RCC 7860 (cell line): ENCODE results near the gene SH3GL1.
"Not testable (repeated sequence)": the region's sequence is repeated elsewhere in the genome, so short reads cannot be mapped to it uniquely, and the experiment has no call there.

Experiments
- DNase-seq: peaks from one replicate; pipeline ENCODE4 v3.0.0-alpha.2; 2015; ENCODE audit warnings: low spot score
- FAIRE-seq: peaks from 2 replicates; lab custom pipeline; 2012; peaks lifted over from hg19 to GRCh38; lab: Jason Lieb, UNC

SH3GL1 gene

DNA sequence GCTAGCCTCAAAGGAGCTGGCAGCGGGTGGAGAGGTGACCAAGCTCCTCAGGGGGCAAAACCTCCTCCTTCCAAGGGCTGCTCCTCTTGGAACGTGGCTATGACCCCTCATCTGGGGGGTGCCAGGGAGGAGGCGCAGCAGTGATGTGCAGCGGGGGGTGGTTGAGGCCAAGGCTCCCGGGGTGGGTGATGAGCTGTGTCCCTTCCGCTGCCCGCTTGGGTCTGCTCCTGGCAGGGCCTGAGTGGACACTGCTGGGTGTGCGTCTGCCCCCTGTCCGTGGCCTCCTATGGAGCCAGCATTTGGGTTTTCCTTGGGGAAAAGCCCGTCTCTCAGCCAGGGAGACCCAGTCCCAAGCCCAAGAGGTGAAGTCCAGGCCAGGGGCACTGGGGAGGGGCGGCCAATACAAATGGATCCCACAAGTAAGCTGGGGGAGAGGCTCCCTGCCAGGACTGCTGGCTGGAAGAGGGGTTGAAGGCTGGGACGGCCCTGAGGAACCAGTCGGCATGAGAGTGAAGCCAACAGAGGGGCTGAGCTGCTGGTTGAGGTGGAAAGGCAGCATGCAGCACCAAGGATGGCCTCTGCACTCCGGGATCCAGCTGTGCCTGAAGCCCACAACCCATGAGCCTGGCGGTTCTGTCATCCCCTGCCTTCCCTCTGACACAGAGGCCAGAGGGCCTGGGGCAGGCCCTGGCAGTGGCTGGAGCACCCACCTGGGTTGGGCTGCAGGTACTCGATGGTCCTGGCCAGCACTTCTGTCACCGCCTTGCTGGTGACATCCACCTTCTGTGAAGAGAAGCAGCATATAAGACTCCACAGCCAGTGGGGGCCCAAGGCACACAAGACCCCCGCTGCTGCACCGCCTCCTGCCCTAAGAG lies 34.3 kb downstream of the SH3GL1 start:
- no peak for FAIRE-seq
- no peak for DNase-seq

DNA sequence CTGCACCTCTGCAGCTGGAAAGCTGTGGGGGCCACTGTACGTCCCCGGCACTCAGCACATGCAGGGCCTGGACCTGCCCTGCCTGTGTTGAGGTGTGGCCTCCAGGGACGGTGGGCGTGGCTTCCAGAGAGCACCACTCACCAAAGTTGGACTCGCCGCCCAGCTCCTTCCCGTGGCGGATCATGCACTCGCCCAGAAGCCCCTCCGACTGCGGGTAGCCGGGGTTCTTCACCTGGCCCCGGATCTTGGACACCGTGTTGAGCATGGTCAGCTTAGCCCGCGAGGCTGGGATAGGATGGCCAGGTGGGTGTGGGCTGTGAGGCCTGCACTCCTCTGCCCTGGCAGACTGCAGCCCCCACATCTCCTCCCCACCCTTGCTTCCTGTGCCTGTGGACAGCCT lies 35.0 kb downstream of the SH3GL1 start:
- no peak for FAIRE-seq
- DNase-seq, result no peak

DNA sequence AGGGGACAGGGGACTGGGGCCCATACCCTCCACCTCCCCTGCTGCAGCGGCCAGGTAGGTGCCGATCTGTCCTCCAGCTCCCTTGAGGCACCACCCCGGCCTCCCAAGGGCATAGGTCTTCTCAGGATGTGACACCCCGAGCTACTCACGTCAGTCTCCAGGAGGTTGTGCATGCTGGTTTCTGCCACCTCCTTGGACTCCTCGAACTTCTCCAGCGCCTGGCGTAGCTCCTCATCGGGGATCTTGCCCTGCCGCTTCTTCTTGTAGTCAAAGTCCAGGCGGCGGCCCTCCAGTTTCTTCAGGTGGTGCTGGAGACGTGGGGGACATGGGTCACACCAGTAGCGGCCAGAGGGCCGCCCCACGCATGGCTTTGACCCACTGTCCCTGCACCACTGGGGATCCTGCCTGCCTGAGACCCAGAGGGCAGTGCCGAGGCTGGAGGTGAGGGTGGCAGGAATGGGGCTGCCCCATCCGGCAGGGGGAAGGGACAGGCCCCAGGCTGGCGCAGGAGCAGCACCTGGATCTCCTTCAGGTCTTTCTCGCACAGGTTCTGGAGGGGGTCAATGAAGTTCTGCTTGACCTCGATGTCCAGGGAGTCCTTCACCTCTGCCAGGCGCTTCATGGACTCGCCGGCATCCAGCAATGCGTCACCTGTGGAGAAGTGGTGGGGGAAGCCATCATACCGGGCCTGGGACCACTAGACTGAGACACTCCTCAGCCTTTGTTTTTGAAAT lies 36.6 kb downstream of the SH3GL1 start:
- DNase-seq (no peak), FAIRE-seq (no peak)

DNA sequence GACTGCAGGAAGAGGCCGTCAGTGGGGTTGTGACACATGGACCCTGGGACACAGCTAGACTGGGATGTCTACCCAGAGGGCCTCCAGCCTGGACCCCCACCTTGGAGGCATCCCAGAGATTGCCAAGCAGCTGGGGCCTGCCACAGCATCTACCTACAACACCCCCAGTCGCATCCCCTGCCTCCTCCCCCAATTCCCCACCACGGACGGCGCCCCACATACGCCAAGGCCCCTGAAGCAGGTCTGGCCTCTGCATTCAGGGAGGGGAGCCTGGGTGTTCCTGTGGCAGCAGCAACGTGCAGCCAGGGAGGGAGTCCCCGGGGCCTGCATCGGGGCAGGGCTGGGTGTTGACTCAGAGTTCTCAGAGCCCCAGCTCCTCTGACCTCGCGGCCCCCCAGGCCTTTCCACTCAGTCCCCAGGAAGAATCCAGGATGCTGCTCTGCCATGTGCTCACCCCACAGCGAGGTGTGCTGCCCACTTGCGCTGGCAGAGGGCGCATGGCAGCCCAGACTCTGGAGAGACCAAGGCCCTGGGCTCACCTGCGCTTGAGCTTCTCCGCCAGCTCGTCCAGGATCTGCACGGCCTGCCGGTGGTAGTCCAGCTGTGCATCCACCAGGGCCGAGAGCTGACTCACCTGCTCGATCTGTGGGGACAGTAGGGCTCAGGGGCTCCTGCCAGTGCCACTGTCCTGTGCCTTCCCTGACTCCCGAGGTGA lies 37.4 kb downstream of the SH3GL1 start:
- FAIRE-seq, result no peak

DNA sequence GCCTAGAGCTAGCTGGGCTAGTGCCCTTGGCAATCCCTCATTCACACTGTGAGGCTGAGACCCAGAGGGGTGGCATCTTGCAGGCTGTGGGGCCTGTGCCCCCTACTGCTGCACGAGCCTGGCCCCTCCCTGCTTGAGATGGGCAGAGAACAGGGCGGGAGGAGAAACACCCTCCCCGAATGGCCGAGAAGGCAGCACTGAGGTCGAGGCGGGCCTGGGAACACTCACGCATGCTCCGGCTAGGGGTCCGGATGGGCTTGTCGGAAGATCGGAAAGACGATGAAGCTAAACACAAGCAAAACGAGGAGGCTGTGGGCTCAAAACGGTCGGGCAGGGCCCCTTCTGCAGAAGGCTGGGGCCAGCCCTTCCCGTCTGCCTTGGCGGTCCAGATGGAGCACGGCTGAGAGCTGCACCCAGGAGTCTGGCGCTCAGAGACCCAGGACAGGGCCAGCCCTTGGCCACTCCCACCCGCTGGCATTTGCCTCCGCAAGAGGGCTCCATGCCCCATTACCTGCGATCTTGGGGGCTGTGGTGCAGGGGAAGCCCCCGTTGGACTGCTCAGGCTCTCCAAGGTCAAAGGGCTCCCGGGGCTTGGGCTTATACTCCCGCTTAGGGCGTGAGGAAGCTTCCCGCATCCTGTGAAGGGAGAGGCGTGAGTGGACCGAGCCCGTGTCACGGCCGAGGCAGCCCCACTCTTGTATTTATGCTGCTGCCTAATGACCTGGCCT lies 38.1 kb downstream of the SH3GL1 start:
- no peak for FAIRE-seq
- no peak for DNase-seq

More for the DNA sequence above, 37.4 kb downstream of the SH3GL1 start:
- peak; percentile 8 for DNase-seq

DNA sequence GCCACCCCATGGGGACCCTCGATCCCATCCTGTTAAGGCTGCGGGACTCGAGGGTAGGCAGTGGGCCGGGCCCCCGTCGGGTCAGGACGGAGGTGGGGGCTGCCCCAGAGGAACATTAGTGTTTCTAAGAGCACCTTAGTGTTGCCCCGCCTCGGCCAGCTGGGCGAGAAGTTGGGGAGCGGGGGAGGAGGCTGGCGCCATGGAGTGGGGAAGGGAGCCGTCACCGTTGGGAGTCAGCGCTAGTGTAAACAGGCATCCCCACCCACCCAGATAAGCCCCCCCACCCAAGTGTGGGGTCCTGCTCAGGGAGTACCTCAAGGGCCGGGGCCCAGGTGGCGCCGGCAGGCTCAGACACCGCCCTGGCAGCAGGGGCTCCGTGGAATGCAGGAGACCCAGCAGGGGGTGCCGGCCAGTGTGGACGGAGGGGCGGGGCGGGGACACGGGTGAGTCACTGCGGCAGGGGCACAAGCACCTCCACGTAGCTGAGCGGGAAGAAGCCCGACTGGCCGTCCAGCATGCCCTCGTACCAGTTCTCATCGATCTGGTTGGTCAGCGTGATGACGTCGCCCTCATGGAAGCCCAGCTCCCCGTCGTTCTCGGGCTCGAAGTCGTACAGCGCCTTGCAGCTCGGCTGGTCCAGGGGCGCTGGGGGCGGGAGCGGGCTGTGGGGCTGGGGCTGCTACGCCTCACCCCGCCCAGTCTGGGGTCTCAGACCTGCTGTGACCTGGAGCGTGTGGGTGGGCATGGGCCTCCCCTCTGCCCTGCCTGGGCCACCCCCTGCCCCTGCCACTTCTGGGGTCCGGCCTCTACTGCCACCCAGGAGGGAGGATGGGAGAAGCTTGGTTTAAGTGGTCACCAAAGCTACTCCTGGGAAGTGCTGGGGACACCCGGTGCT lies 38.9 kb downstream of the SH3GL1 start:
- no peak for DNase-seq
- no peak for FAIRE-seq

DNA sequence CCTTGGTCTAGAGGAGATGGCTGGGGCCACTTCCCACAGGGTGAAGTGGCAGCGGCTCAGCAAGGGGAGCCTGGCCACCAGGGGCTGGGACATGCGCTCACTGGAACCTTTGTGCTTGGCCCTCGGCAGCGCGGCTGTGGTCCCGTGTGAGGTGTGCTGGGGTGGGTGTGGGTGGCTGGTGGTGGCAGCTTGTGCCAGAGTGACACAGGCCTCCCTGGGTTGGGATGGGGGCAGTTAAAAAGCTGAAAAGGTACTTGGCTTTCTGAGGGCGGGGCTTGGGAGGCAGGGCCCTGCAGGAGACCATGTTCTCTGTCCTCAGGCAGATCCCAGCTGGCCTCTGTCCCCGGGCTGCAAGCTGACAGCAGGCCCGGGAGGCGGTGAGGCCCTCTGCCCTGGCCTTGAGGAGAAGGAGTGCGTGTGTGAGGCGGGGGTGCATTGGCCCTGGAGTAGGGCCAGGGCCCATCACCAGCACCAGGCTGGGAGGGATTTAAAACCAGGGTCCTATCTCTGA lies 39.7 kb downstream of the SH3GL1 start:
- FAIRE-seq (no peak), DNase-seq (no peak)

DNA sequence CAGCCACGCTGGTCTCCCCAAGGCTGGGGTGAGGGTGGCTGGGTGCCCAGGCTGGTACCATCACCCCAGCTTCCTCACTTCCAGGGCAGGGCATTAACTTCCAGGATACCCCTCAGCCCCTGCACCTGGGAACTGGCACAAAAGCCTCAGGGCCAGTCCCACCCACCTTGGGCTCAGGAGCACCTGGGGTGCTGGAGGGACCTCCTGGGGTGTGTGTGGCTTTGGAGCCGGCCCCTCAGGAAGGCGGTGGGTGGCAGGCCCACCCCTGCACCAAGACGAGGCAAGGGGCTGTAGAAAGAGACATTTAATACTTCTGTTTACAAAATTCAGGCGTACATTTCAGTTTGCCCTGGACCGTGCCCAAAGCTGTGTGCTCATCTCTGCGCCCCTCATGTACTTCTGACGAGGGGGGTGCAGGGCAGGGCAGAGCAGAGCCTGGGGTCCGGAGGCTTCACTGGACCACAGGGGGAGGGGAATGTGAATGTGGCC lies 40.2 kb downstream of the SH3GL1 start:
- DNase-seq (no peak), FAIRE-seq (no peak)

DNA sequence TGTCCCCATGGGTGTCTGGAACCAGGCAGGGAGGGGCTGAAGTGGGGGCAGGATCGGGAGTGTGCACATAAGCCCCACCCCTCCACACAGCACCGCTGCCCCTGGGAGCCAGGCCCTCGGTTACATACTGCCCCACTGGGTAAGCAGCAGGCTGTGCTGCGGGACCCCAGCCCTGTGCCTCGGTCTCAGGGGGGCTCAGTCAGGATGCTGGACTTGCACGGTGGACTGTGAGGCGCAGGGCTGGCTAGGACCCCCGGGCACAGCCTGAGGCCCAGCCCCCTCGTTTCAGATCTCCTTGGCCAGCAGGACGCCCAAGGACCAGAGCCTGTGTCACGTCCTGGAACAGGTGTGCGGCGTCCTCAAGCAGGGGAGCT lies 40.7 kb downstream of the SH3GL1 start:
- no peak for FAIRE-seq
- no peak for DNase-seq

DNA sequence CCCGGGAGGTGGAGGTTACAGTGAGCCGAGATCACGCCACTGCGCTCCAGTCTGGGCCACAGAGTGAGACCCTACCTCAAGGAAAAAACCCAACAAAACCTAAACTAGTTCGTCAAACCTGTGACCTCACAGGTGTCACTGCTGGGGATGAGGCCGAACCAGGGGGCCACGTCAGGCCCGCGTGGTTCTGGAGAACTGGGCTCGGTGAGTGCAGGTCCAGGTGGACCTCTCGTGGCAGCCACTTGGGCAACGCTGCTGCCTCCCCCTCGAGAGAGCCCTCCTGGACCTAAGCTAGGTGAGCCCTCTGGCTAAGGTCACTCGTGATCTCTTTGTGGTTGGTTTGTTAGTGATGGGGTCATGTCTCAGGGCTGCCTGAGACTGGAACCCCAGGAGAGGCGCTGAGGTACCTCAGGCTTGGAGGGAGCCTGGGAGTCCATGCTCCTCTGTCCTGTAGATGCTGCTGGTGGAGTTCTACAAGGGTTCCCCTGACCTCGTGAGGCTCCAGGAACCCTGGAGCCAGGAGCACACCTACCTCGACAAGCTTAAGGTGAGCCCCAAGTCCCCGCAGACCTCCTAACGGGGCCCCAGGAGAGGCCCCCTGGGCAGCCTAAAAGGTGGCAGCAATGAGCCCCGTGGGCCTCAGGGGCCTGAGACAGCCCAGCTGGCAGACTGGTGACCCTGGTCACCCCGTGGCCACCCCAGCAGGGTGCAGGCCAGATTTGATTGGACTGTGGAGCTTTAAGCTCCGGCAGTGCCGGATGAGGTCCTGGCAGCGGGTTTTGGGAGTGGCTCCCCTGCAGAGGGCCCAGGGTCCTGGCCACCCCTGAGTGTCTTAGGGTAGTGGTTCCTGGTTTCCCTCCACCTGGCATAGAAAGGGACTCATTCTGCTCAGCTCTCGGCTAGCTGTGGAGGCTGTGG lies 41.4 kb downstream of the SH3GL1 start:
- FAIRE-seq, result no peak
- DNase-seq, result no peak

DNA sequence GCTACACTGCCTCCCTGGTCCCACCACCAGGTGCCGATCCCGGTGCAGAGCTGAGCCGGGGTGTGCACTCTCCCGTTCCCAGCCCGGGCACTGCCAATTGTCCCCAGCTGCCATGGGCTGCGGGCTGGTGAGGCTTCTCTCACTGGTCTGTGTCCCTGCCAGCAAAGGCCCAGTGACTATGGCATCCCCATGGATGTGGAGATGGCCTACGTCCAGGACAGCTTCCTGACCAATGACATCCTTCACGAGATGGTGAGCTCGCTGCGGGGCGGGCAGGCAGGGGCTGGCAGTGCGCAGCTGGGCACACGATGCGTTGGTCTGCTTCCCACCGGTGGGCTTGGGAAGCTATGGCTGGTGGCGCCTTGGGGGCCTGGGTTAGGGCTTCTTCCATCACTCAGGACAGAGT lies 42.4 kb downstream of the SH3GL1 start:
- FAIRE-seq (no peak), DNase-seq (no peak)

DNA sequence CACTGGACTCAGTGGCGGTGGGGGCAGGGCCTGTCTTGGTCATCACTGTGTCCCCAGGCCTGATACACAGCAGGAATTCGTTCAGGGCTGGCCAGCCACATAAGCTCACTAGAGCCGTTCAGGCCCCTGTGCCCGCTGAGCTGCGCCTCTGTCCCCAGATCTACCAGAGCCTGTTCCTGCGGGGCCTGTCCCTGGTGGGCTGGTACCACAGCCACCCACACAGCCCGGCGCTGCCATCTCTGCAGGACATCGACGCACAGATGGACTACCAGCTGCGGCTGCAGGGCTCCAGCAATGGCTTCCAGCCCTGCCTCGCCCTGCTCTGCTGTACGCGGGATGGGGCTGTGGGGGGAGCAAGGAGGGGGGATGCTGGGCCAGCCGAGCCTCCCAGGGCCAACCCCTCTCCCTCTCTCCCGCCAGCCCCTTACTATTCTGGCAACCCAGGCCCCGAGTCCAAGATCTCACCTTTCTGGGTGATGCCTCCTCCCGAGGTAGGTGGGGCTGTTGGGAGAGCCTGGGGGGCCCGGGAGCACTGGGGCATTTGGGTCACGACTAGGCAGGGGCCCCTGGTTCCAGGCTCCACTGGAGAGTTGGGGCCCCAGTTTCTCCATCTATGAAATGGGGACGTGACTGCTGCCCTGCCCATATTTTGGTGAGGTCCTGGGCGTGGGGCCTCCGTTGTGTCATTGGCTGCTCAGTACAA lies 43.1 kb downstream of the SH3GL1 start:
- DNase-seq (no peak), FAIRE-seq (no peak)

DNA sequence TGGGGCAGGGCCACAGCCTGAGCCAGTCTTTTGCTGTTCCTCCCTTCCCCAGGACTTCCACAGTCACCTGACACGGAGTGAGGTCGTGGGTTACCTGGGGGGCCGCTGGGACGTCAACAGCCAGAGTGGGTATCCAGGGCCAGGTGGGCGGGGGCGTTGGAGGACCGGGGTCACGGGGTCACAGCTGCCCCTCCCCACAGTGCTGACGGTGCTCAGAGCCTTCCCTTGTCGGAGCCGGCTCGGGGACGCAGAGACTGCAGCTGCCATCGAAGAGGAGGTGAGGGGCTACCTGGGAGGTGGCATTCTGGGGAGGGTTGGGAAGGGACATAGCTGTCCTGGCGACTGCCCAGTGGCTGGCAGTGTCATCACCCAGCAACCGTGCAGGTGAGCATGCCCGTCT lies 45.5 kb downstream of the SH3GL1 start:
- no peak for FAIRE-seq
- DNase-seq, result no peak

DNA sequence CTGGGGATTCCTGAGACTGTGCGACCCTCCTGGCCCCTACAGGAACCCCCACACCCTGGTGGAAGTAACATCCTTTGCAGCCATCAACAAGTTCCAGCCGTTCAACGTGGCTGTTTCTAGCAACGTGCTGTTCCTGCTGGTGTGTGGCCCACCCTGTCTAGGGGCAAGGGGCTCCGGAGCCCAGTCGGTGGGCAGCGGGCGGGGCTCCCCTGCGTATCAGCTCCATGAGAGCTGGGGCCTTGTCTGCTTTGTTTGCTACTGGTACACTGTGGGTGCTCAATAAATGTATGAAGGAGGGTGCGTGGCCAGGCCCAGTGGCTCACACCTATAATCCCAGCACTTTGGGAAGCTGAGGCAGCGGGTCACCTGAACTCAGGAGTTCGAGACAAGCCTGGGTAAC lies 46.1 kb downstream of the SH3GL1 start:
- FAIRE-seq, result no peak
- no peak for DNase-seq

DNA sequence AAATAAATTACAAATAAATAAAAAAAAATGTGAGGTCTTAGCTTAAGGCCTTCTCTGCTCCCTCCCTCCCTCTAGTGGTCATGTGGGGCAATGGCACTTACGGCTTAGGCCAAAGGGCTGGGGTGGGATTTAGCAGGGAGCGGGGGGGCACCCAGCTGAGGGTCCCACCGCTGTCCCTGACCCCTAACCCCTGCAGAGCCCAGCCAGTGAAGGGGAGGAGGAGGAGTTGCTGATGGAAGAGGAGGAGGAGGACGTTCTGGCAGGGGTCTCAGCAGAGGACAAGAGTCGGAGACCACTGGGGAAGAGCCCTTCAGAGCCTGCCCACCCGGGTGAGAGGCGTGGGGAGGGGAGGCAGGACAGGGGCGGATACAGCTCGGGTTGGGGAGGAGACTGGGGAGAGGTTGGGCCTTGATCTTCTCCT lies 47.6 kb downstream of the SH3GL1 start:
- no peak for DNase-seq
- no peak for FAIRE-seq

DNA sequence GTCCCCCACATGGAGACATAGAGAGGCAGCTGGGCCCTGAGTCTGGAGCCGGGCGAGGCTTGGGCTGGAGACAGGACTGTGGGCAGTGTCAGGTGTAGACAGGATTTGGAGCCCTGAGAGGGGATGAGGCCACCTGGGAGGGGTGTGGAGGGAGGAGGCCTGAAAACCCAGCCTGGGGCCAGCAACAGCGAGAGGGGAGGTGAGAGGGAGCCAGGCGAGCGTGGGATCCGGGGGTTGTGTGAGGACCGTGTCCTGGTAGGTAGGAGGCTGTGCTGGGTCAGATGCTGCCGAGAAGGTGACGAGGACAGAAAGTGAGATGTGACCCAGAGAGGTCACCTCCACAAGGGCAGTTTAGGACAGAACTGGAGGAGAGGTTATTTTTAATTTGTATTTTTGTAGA lies 49.6 kb downstream of the SH3GL1 start:
- FAIRE-seq (no peak), DNase-seq (no peak)

DNA sequence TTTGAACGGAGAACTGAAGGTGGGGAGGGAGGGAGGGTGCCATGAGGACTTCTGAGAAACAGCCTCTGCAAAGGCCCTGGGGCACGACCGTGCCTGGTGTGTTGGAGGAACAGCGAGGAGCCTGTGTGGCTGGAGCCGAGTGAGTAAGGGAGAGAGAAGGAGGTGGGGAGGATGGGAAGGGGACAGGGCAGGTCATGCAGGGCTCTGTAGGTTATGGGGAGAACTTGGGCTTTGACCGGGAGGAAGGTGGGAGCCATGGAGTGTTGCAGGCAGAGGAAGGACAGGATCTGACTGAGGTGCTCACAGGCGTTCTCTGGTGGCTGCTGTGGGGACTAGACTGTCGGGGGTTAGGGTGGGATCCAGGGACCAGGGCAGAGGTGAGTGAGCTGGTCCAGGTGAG lies 50.2 kb downstream of the SH3GL1 start:
- FAIRE-seq (no peak), DNase-seq (no peak)

DNA sequence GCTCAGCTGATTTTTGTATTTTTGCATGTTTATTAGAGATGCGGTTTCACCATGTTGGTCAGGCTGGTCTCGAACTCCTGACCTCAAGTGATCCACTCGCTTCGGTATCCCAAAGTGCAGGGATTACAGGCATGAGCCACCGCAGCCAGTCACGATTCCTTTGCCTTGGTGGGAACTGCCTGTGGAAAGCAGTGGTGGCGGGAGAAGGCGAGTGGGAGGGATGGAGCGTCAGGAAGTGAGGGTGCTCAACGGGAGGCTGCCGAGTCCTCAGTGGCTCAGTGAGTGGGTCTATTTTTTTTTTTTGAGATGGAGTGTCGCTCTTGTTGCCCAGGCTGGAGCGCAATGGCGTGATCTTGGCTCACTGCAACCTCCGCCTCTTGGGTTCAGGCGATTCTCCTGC lies 51.1 kb downstream of the SH3GL1 start:
- not testable (repeated sequence) for DNase-seq, FAIRE-seq
